Activated CD4-positive, alpha-beta T cell treated with anti-CD3 and anti-CD28 coated beads, Interleukin-2, Interleukin-6, amounts not matched to agents 100 ng/mL and 50 ng/mL, durations not matched to agents 16 hours and 8 hours (primary cell): ENCODE measurements around the gene PCK1.

Experiments used
- DNase-seq: peaks from one replicate; pipeline ENCODE4 v3.0.0-alpha.2; 2020

Gene PCK1

DNA sequence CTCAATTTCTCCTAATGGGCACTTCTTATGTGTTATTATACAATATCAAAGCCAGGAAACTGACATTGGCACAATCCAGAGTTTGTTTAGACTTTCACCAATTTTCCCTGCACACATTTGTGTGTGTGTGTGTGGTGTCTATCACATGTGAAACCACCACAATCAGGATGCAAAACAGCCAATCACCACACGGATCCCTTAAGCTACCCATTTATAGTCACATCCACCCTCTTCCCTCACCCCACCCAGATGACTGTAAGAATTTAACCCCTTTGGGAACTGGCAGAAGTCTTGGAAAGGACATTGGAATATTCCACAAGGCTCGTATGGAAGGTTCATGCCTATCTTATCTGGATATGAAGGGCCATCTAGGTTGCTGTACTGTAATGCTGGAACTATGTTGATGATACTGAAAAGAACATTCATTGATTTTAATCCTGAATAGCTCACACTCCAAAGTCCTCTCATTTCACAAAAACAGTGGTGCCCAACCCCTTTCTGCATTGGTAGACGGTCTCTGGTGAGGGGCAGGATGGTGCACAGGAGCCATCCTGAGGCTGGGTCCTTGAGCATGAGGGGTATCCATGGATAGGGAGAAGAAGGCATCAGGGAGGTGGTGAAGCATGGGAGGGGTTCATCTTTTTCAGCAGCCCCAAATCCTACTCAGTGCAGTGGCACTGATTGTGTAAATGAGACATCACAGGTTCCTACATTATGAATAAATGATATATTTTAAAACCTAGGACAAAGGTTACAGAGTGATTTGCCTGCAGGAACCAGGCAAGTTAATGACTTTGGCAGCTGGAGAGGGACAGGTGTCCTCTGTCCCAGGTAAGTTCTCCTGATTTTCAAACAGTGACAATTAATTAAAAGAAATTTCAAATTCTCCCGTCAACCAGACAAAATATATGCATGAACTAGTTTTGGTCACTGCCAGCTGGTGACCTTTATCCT, 23.9 kb upstream of the PCK1 start:
- no peak for DNase-seq

DNA sequence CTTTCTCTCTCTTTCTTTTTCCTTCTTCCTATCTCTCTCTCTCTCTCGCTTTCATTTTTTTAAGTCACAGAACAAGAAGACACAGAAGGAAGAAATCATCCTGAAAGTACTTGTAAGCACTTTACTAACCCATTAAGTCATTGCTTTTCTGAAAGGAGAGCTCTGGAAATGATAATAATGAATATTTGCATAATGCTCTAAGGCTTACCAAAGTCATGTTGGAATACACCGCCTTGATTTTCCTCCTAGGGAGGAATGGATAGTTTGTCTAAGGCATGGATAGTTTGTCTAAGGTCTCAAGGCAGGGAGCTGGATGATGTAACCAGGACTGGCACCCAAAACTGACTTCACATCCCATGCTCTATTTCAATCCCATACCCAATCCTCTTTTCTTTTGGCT, 23.1 kb upstream of the PCK1 start:
- DNase-seq, result no peak

DNA sequence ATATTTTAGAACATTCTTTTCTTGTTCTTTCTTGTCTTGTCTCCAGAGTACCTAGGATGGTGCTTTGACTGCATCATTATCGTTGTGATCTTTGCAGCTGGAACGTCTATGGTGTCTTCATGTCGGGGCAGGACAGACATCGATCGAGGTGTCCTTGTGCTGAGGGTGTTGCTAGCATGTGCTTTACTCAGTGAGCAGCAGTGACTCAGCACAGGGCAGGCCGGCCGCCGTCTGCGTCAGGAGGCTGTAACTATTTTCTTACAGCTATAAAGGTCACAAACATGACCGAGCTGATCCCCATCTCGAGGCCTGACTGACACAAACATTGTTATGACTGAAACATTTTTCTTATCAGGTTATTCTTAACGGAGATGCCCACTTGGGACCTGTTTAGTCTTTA, 21.0 kb upstream of the PCK1 start:
- no peak for DNase-seq

DNA sequence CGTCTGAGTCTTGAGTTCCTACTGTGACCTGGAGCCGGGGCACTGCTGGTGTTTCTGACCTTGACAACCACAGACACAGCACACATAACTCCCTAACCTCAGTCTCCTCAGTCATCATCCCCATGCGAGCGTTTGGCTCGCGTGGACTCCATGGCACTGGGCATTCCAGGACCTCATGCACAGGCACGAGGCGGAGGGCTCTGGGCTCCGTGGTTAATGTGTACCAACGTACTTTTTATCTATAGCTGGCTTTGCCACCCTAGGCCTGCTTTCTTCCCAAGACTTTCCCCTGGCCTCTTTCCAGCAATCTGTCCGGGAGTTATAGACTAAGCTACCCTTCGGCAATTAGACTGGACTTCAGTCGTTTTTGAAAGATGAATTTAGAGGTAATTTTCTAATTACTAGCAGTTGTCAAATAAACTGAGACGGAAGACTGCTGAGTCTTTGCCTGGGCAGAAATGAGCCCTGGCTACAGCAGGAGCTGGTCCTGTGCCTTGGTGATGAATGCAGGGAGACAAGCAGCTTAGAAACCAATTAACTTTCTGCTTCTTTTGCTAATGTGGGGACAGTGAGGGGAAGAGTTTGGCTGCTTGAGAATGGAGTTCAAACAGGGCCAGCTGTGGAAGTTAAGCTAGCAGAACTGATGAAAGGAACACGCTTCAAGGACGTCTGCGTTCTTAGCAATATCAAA, 19.9 kb upstream of the PCK1 start:
- DNase-seq, result no peak

DNA sequence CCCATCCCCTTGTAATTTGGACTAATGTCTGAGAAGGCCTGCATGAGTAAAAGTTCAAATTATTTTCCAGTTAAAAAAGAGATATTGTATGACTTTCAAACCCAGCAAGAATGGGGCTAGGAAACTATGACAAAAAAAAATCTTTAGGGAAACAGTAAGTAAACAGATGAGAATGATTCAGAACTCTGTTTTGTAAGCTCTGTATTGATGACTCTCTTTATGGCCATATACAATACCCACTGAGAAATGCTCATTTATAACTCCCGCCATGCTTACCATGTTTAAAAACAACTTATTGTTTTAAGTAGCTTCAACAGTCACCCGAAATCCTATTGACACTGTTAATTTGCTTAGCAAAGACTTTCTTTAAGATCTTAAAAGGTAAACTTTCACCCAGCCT, 17.2 kb upstream of the PCK1 start:
- DNase-seq, result no peak

DNA sequence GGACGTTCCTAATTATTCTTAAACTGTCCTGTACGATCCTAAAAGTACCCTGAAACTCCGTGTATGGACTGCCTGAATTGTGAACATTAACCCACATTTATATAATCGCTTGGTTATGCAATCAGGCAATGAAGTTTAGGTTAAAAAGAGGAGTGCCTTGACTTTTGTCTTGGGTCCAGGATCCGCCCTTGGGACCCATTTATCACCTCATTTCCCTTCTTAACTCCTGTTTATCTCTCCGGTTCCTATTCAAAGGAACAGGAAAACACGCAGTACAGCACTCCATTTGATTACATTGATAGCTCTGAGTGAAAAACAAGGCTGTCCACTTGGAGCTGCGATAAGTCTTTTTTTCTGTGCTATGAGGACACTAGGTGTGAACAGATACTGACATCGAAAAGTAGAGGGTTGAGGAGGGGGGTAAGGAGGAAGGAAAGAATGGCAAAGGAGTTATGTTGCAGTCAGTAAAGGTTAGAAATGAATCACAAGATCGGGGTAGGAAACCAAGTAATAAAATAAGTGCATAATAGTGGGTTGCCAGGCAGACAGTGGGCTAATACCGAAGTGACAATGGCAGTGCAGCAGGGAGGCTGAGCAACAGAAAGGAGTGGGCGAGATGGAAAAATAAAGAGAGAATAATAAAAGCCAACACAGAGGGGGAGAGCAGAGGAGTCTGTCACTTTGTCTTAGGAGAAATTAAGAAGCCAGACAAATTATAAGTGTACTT, 15.9 kb upstream of the PCK1 start:
- DNase-seq, result no peak

DNA sequence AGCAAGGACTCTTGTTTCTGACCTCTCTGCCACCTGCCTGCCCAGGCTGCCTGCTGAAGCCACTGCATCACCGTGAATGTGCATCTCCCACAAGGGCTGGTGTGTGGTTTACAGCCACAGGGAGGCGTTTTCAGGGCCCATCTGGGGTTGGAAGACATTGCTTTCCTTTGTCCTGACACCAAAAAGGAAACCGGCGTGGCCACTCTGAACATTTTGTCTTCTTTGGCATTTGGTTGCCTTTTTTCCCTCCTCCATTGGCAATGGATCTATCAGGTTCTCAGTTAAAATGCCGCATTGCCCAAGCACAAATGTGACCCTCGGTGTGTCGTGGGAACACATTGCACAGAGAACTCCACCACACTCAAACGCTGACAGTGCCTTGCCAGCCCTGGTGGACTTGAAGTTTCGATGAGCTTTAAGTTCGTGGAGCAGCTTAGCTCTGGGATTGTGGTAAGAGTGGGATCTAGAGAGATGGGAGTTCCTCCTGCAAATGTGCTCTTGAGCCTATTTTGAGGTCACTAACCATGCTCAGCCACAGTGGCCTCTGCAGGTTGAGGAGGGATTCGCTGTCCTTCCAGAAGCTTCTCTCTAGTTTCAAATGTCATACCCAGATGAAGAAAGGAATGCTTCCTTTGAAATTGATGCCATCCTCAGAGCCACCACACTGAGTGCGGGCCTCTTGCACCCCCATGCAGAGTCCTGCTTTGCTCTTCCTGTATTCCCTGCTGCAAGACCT, 14.8 kb upstream of the PCK1 start:
- no peak for DNase-seq

DNA sequence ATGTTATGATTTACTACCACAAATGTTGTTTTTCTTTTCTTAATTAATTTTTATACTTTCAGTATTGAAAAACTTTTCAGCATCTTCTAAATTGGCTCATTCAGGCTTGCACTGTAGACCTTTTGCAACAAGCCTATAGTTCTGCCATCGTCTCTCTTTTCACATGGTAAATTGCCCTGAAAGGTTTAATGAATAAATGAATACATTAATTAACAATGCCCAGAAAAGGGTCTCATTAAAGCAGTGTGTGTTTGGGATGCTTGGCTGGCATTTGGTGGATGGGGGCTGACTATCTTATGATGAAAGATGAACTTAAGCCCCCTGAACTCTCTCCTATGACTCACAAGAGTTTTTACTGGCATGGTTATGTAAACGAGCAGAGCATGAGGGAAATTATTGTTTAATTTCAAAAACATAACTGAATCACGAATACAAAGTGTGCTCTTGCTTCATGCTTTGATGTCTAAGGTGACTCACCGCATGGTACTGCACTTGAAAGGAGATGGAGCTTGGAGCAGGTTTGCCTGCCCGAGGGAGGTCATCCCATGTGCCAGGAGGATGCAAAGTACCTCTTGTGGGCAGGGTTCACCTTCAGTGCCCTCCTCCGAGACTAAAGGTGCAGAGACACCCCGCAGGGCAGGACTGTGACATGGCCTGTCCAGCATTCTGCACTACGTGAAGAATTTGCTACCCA, 13.8 kb upstream of the PCK1 start:
- DNase-seq, result no peak

DNA sequence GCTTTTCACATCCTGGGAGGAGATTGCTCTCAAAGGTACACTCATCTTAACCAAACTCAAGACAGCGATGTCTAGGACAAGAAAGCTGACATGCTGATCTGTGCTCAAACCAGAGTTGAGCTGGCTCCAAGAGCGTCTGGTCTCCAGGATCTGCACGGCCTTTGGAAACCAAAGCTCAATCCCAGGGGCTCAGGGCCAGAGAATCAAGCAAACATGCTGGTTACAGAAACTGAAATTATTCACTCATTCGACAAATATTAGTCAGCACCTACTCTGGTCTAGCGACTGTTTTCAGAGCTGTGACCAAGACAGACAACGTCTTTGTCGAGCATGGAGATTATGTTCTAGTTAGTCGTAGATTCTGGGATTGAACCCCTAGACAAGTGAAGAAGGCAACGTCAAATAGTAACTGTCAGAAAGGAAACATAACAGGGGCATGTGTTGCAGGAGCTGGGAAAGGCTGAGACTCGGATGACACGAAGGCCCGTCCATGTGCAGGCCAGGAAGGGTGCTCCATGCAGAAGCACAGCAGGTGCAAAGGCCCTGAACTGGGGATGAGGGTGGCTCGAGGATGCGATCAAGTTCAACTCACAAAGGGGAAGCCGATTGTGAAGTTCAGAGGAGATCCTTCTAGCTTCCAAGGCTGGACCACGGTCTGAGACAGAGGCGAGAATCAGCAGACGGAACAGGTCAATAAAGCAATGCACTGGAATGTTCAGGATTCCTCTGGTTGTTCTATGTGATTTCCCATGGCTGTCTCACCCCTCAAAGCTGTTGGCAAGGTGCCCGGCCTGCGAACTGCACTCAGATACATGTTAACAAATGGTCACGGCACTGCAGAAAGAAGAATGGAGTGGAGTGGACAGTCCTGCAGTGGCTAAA, 12.5 kb upstream of the PCK1 start:
- no peak for DNase-seq

DNA sequence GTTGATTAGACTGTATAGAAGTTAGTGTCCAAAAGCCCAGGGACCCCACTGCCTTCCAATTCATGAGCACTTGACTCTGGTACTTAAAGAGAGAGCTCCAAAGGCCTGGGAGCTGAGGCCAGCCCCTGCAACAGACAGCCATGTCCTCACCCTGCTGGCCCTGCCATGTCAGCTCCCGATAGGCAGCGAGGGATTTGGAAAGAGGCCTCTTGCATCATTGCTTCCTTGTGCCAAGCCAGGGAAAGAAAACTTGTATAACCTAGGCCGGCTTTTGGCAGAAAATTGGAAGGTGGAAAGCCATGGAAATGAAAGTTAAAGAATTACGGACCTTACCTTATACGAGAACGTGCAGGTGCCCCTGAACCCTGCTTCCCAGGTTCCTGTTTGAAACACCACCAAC, 8.4 kb upstream of the PCK1 start:
- DNase-seq, result no peak

DNA sequence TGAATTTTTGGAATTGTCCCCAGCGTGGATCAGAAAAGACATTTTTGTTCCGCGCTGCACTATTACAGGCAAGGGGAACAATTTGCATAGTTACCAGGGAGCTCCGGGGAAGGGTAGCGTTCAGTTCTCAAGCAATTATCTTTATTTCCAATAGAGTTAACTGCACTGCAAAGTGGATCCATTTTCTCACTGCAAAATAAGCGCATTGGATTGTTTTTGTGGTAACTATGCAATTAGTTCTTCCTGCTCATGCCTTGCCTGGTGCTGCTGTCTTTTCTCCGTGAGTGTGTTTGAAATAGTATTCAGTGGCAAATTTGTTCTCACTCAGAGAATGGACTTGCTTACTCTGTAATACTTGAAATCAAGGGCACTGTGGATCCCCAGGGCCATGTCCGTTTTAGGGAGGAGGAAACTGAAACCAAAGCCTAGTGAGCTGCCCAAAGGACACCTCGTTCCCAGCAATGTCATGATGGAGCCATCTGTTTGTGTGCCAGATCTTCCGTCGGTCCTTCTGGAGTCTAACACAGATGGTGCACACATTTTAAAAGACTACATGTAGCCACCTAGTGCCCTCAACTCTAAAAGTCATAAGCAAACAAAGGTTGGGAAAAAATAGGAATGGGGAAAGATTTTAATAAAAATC, 7.4 kb upstream of the PCK1 start:
- no peak for DNase-seq

DNA sequence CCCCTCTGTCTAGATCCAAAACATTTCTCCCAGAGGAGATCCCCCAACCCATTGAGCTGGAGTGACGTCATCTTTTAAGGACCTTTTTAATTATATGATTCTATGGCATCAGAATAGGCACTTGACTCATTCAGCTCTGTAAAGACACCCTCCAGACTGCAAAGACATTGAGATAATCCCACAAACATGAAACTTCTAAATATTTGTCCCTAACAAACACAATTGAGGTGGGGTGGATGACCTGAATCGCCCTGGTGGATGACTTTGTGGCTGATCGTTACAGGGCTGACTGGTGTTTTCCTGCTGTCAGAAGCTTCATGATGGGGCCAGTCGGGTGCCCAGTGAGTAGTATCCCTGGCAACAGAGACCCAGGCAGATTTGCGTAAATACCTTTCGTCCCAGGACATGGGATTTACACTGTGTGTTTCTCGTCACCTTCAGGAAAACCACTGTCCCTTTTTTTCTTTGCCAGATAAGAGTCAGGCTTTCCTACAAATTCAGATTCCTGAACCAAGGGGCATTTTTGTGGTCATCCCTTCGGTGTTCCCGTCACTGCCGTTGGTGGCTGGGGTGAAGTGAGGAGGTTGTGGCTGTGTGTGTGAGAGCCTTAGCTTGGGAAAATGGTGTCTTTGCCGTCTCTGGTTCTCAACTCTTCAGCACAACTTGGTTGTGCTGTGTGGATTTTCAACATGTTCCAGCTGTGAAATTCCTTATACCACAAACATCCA, 5.3 kb upstream of the PCK1 start:
- DNase-seq, result no peak

DNA sequence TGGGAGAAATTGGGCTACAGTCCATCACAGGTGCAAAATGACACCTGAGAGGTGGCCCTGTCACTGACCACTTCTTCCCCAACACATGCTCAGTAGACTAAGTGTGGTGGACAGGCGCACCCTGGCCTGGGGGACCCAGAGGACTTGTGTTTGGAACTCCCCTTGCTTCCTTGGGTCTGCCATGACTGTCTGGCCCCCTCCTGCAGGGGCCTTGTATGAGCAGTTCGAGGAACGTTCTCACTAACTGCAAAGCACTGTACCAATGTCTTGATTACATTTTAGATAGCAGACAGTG, 4.0 kb upstream of the PCK1 start:
- DNase-seq, result no peak

DNA sequence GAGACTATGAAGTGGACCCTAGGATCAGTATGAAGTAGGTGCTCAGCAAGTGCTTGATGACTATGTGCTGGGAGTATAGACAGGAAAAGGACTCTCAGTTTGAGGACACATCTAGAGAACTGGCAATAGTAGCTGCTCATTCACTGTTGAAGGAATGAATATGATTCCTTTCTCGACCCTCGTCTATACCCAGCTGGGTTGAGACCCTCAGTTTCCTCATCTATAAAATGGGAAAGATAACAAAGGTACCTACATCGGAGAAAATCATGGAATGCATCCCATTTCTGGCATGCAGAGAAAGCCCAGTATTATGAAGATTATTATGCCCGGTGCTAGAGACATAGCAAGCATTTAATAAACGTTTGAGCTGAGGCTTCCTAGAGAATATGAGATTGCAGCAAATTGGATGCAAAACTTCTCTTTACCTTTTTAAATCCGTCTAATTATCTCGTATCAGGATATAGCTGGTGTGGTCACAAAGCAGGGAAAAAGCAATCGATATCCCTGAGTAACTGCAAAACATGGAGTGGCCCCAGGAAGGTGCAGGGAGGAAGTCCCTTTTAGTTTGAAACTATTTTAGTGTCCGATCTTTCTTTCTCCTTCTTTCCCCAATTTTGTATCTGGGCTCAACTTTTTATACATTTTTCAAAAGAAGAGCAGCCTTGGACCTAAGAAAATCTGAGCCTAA, 2.8 kb upstream of the PCK1 start:
- no peak for DNase-seq

DNA sequence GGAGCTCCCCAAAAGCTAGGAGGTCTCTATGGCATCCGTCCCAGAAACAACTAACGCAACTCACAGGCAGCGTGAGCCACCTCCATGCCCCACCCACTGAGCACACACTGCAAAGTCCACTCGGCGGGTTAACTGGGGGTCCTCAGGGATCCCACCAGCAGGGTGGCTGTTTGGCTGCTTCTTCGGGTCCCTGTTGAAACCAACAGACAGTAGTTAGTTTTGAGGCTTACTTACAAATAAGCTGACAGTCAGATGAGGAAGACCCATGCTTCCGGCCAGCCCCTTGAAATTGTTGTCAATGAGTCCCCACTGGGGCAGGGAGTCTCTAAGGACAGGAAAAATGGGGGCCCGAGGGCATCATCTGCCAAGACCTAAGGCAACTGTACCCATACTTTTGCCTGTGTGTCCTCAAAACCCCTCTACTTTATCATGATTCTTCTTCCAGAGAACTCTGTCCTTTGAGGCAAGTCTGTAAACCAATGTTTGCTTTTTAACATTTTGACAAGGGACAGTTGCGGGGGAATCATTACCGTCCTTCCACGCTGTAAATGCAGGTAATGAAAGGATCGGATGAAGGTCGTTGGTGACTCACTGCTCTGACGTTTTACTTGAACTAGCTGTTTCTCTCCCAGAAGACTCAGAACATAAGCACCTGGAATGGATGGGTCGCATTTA, 2.2 kb upstream of the PCK1 start:
- no peak for DNase-seq

DNA sequence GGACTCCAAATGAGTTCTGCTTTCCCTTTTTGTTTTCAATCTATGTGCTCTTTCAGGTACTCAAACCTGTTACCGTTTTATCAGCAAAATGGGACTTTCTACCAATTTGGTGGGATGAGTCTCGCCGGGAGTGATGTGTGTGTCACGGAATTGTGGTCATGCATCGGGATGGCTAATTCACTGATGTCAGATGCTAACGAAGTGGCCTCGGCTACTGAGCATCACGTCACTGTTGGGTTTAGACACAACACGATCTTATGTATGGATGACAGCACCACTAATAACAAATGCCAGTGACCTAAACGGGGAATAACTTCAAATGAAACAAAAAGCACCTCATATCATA, 1.6 kb upstream of the PCK1 start:
- no peak for DNase-seq

DNA sequence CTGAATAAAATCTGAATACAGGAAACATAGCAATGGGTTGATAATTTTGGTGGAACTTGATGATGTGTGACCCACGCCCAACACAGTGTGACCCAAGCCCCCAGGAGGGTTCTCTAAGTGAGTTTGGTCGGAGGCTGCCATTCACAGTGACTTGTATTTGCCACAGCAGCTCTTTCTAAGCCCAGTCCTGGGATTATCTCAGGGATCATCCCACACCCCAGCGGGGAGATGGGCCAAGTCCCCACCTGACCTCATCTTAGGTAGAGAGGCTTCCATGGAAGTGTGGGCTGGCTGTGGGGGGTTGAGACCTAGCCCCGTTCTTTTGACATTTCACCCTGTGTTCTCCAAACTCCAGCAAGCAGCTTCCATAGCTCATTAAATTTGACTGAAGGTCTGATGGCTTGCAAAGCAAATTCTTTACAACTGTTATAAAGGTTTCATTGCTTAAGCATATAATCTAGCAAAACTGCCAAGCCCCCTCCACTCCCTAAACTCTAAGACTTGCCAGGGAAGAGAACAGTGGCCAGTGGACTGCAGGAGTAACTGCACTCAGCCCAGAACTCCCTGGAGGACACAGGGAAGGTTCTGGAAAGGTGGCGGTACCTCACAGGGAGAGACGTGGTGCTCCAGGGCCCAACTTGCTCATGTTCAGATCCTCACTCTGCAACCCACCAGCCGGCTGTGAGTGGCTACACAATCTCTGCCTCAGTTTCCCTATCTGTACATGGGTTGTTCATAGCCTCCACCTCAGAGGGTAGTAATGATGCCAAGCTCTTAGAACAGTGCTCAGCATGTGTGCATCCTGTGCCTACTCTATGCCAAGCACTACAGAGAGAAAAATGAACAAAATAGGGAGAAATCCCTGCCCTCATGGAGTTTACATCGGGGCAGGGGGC, 1.0 kb upstream of the PCK1 start:
- no peak for DNase-seq
